NOMO-1 (cell line): ENCODE data around the gene RASEF.

Experiments
- DNase-seq, 2 experiments: peaks; one replicate each; lab custom pipeline; 2025; ENCODE audit not compliant: unreplicated experiment in 2 of 2; lab: John Stamatoyannopoulos, UW

The RASEF gene

GRCh38 chr9:83059417-83059816 is 3.5 kb downstream of the RASEF start:
- DNase-seq = no peak

- no peak for DNase-seq
These were observed 6.0 kb downstream of the RASEF start for GRCh38 chr9:83056911-83057310.

GRCh38 chr9:83056174-83056573 is 6.8 kb downstream of the RASEF start:
- no peak for DNase-seq

- no peak for DNase-seq
These were observed 14.8 kb downstream of the RASEF start for GRCh38 chr9:83047839-83048775.

- DNase-seq = no peak
These were observed 19.3 kb downstream of the RASEF start for GRCh38 chr9:83043597-83043996.

GRCh38 chr9:83041771-83042170 is 21.2 kb downstream of the RASEF start:
- no peak for DNase-seq

GRCh38 chr9:83039303-83039702 is 23.6 kb downstream of the RASEF start:
- DNase-seq = no peak

GRCh38 chr9:83036043-83036442 is 26.9 kb downstream of the RASEF start:
- no peak for DNase-seq

GRCh38 chr9:83035143-83035542 is 27.8 kb downstream of the RASEF start:
- no peak for DNase-seq

GRCh38 chr9:83034587-83034986 is 28.4 kb downstream of the RASEF start:
- no peak for DNase-seq

- DNase-seq = no peak
These were observed 28.9 kb downstream of the RASEF start for GRCh38 chr9:83034026-83034425.

GRCh38 chr9:83032065-83032625 is 30.8 kb downstream of the RASEF start:
- no peak for DNase-seq

- DNase-seq = no peak
These were observed 32.4 kb downstream of the RASEF start for GRCh38 chr9:83030391-83031107.

GRCh38 chr9:83029531-83030137 is 33.3 kb downstream of the RASEF start:
- no peak for DNase-seq

- DNase-seq = no peak
These were observed 35.6 kb downstream of the RASEF start for GRCh38 chr9:83027153-83027891.

GRCh38 chr9:83024506-83025125 is 38.3 kb downstream of the RASEF start:
- DNase-seq = no peak

- DNase-seq = no peak
These were observed 39.8 kb downstream of the RASEF start for GRCh38 chr9:83023151-83023550.

- no peak for DNase-seq
These were observed 42.1 kb downstream of the RASEF start for GRCh38 chr9:83020864-83021263.

GRCh38 chr9:83020327-83020726 is 42.6 kb downstream of the RASEF start:
- DNase-seq = no peak

GRCh38 chr9:83019246-83019645 is 43.7 kb downstream of the RASEF start:
- no peak for DNase-seq
